Measurements from ENCODE around the gene MLH1. TPM values are rescaled to one million over a fixed set of nuclear protein-coding genes. Genes with fewer than 3 reads are reported as not detected.

MLH1 gene
- total RNA-seq, 4 donors from 2014 or later, result 19.4 to 38.0 (median 27.8) TPM

GRCh38 chr3:37029516-37030163 lies 36.3 kb downstream of the MLH1 start:
- Histone ChIP-seq H3K36me3 (peaks cover 0 to 24% (median 3%) of the 10 kb centered on the region in 4 donors), H3K4me3 (no peak overlapping the region), H3K27me3 (no peaks in the 10 kb centered on the region), H3K9me3 (no peaks in the 10 kb centered on the region), H3K4me1 (no peaks in the 10 kb centered on the region), H3K27ac (peak overlapping the region in 2 of 4 donors; percentile 44 to 54)
- intact Hi-C loops (cut with DNase I; ENCODE audit: low total_unique reads), result no loop called here
- no peak for DNase-seq
- in situ Hi-C loops (cut with MboI; ENCODE audit: low pct_ligation_motif_present in 1 of 4, low pct_unique_long_range_greater_than_20kb in 1 of 4, low sequenced_read_pairs in 3 of 4), result loop anchor here (10.0 to 25.0 kb wide), 2 partner anchors 183 to 185 kb away; no protein-coding TSS in a partner anchor
- TF ChIP-seq POLR2AphosphoS5 (IDR thresholded peaks at IDR 0.05), result no peak
- no peak for TF ChIP-seq CTCF (IDR thresholded peaks at IDR 0.05)
- no peak for TF ChIP-seq POLR2A (IDR thresholded peaks at IDR 0.05)
- no peak for TF ChIP-seq EP300 (IDR thresholded peaks at IDR 0.05; ENCODE audit: low read depth)

- no peaks in the 10 kb centered on the region for H3K4me1 ChIP-seq
- in situ Hi-C loops (cut with MboI; ENCODE audit: low pct_ligation_motif_present in 1 of 4, low pct_unique_long_range_greater_than_20kb in 1 of 4, low sequenced_read_pairs in 3 of 4), result loop anchor here in 2 of 4 donors (25.0 kb wide), 1 partner anchor 182 kb away; no protein-coding TSS in a partner anchor
- TF ChIP-seq EP300 (IDR thresholded peaks at IDR 0.05; ENCODE audit: low read depth), result no peak
- no peak for TF ChIP-seq POLR2AphosphoS5 (IDR thresholded peaks at IDR 0.05)
- TF ChIP-seq CTCF (IDR thresholded peaks at IDR 0.05), result no peak
- no peak for TF ChIP-seq POLR2A (IDR thresholded peaks at IDR 0.05)
- H3K27me3 ChIP-seq, result no peaks in the 10 kb centered on the region
- peaks cover 0 to 7% of the 10 kb centered on the region in 2 donors for H3K9me3 ChIP-seq
- 65% methylated on average over 3 of the region's 3 CpGs for WGBS, 2 donors (ENCODE audit: low coverage in 1 of 2)
- no peak overlapping the region for H3K4me3 ChIP-seq
- intact Hi-C loops (cut with DNase I; ENCODE audit: low total_unique reads), result no loop called here
- peaks cover 0 to 33% (median 5%) of the 10 kb centered on the region in 4 donors for H3K36me3 ChIP-seq
- peak overlapping the region; percentile 3 to 54 (median 35) for H3K27ac ChIP-seq
- DNase-seq, result no peak
These were observed 37.3 kb downstream of the MLH1 start for GRCh38 chr3:37030588-37030987.

- H3K27me3 ChIP-seq, result no peaks in the 10 kb centered on the region
- WGBS, 2 donors (ENCODE audit: low coverage in 1 of 2), result 85 to 89% methylated on average over 2 to 7 of the region's 7 CpGs
- H3K4me1 ChIP-seq, result no peaks in the 10 kb centered on the region
- peaks cover 0 to 11% of the 10 kb centered on the region in 2 donors for H3K9me3 ChIP-seq
- TF ChIP-seq POLR2A (IDR thresholded peaks at IDR 0.05) (no peak), CTCF (IDR thresholded peaks at IDR 0.05) (no peak), EP300 (IDR thresholded peaks at IDR 0.05; ENCODE audit: low read depth) (no peak), POLR2AphosphoS5 (IDR thresholded peaks at IDR 0.05) (no peak)
- DNase-seq, result no peak
- intact Hi-C loops (cut with DNase I; ENCODE audit: low total_unique reads) (no loop called here), in situ Hi-C loops (cut with MboI; ENCODE audit: low pct_ligation_motif_present in 1 of 4, low pct_unique_long_range_greater_than_20kb in 1 of 4, low sequenced_read_pairs in 3 of 4) (loop anchor here in 2 of 4 donors (25.0 kb wide), 1 partner anchor 181 kb away; no protein-coding TSS in a partner anchor)
- no peak overlapping the region for H3K4me3 ChIP-seq
- H3K27ac ChIP-seq, result peak overlapping the region in 3 of 4 donors; percentile 26 to 54 (median 44)
- peaks cover 0 to 32% (median 2%) of the 10 kb centered on the region in 4 donors for H3K36me3 ChIP-seq
These were observed 37.9 kb downstream of the MLH1 start for GRCh38 chr3:37031096-37031682.

DNA sequence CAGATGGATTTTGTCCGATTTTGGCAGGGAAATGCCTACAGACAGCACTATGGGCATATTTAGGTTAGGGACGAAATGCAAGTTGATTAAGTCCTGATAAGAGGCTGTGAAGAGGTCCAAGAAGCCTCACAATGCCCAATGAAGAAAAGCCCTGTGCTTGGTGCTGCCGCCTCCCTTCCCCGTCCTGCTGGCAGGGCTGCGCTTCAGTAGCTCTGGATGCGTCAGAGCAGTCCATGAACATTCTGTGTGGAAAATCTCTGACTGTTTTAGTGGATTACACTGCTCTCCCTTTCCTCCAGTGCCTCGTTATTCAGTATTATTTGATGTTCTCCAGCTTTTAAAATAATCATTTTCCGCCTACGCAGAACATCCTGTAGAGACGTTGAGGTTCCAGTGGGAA lies 39.6 kb downstream of the MLH1 start:
- Histone ChIP-seq H3K27me3 (no peaks in the 10 kb centered on the region), H3K36me3 (peaks cover 0 to 36% (median 2%) of the 10 kb centered on the region in 4 donors), H3K9me3 (peaks cover 0 to 14% of the 10 kb centered on the region in 2 donors), H3K4me3 (no peak overlapping the region), H3K4me1 (no peaks in the 10 kb centered on the region), H3K27ac (peak overlapping the region in 3 of 4 donors; percentile 4 to 27 (median 7))
- TF ChIP-seq POLR2AphosphoS5 (IDR thresholded peaks at IDR 0.05), result no peak
- TF ChIP-seq POLR2A (IDR thresholded peaks at IDR 0.05), result no peak
- TF ChIP-seq EP300 (IDR thresholded peaks at IDR 0.05; ENCODE audit: low read depth), result no peak
- no peak for TF ChIP-seq CTCF (IDR thresholded peaks at IDR 0.05)
- DNase-seq, result no peak
- in situ Hi-C loops (cut with MboI; ENCODE audit: low pct_ligation_motif_present in 1 of 4, low pct_unique_long_range_greater_than_20kb in 1 of 4, low sequenced_read_pairs in 3 of 4), result loop anchor here in 2 of 4 donors (25.0 kb wide), 1 partner anchor 179 kb away; no protein-coding TSS in a partner anchor
- intact Hi-C loops (cut with DNase I; ENCODE audit: low total_unique reads), result no loop called here
- WGBS, 2 donors (ENCODE audit: low coverage in 1 of 2), result 70 to 90% methylated on average over 8 to 10 of the region's 10 CpGs

Data from transverse colon (tissue), 4 donors.